Tibial nerve (tissue), 4 donors: ENCODE measurements around the gene CADPS. TPM values are rescaled to one million over a fixed set of nuclear protein-coding genes. Genes with fewer than 3 reads are reported as not detected.

Source experiments
- DNase-seq, 2 donors: peaks; one replicate each; pipeline ENCODE4 v3.0.0-alpha.2; 2019; ENCODE audit warnings: low spot score in 2 of 2
- H3K27ac ChIP-seq, 4 donors: fragments of 200-600 bp; sonication (generic) in 3 of 4; one replicate each; pipeline ENCODE4 v1.5.1; 2017 to 2019; ENCODE audit warnings: mild to moderate bottlenecking in 1 of 4
- H3K27me3 ChIP-seq, 2 donors: fragments of 200-600 bp; sonication (generic) in 1 of 2; one replicate each; pipeline versions ENCODE4 v1.5.1 to v1.6.0; 2017 to 2019
- H3K36me3 ChIP-seq, 3 donors: fragments of 200-600 bp; sonication (generic); one replicate each; pipeline ENCODE4 v1.5.1; 2018 to 2019
- H3K4me1 ChIP-seq, 4 donors: fragments of 200-600 bp; sonication (generic) in 3 of 4; one replicate each; pipeline ENCODE4 v1.5.1; 2017 to 2019
- H3K4me3 ChIP-seq, 4 donors: fragments of 200-600 bp; sonication (generic) in 3 of 4; one replicate each; pipeline ENCODE4 v1.5.1; 2017 to 2019; ENCODE audit warnings: mild to moderate bottlenecking in 1 of 4, moderate library complexity in 1 of 4
- H3K9me3 ChIP-seq, 4 donors: fragments of 200-600 bp; sonication (generic) in 3 of 4; one replicate each; pipeline ENCODE4 v1.5.1; 2017 to 2019
- EP300 ChIP-seq, 2 donors: sonication (generic); formaldehyde crosslinking; IDR thresholded peaks; one replicate each; pipeline ENCODE4 v1.6.1; 2017; ENCODE audit warnings: antibody characterized with exemption in 2 of 2, mild to moderate bottlenecking in 1 of 2
- POLR2A ChIP-seq, 2 donors: fragments of 450-650 bp; IDR thresholded peaks; one replicate each; pipeline ENCODE4 v1.6.1; 2017; ENCODE audit warnings: antibody characterized with exemption in 2 of 2, mild to moderate bottlenecking in 2 of 2, moderate library complexity in 2 of 2
- WGBS, 2 donors: methylation state at CpG; one replicate each; pipeline ENCODE4 v1.1.5; 2018; 5-methylcytosine and 5-hydroxymethylcytosine counted together
- total RNA-seq, 4 donors: library from RNA; depleted of rRNA; stranded (reverse); fragments of >200 nt; gene quantifications; one replicate each; pipeline ENCODE4 v1.1.0, GENCODE V29; 2016
- TF ChIP-seq, protein P1 (sequence below), 5 experiments: fragments of 200-600 bp in 3 of 5; fragments of 450-650 bp in 2 of 5; sonication (generic) in 3 of 5; IDR thresholded peaks; one replicate each; pipeline ENCODE4 v1.5.1; 2016 to 2019; ENCODE audit warnings: antibody characterized with exemption in 5 of 5, mild to moderate bottlenecking in 3 of 5, moderate library complexity in 2 of 5

Gene CADPS
- total RNA-seq, 4 donors from 2014 or later, result 16.2 to 16.7 TPM; not detected in 2

DNA sequence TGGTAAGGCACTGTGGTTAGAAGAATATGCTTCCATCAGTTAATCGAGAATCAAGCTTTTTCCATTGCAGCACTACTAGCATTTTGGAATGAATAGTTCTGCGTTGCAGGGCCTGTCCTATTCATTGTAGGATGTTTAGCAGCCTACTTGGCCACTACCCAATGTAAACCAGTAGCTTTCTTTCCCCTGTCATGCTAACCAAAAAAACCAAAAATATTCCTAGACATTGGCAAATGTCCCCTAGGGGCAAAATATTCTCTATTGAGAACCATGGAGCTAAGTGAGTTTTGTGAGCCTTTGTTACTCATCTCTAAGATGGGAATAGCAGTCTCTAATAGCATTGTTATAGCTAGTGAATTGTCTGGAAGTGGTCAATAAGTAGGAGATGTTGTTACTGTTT, 187.2 kb downstream of the CADPS start:
- TF ChIP-seq EP300 (IDR thresholded peaks at IDR 0.05), result no peak
- TF ChIP-seq, protein P1, sequence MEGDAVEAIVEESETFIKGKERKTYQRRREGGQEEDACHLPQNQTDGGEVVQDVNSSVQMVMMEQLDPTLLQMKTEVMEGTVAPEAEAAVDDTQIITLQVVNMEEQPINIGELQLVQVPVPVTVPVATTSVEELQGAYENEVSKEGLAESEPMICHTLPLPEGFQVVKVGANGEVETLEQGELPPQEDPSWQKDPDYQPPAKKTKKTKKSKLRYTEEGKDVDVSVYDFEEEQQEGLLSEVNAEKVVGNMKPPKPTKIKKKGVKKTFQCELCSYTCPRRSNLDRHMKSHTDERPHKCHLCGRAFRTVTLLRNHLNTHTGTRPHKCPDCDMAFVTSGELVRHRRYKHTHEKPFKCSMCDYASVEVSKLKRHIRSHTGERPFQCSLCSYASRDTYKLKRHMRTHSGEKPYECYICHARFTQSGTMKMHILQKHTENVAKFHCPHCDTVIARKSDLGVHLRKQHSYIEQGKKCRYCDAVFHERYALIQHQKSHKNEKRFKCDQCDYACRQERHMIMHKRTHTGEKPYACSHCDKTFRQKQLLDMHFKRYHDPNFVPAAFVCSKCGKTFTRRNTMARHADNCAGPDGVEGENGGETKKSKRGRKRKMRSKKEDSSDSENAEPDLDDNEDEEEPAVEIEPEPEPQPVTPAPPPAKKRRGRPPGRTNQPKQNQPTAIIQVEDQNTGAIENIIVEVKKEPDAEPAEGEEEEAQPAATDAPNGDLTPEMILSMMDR (IDR thresholded peaks at IDR 0.05), result no peak
- no peak for TF ChIP-seq POLR2A (IDR thresholded peaks at IDR 0.05)
- WGBS, 2 donors, result 55 to 65% methylated on average over 2 of the region's 2 CpGs

GRCh38 chr3:62686503-62687294, 188.5 kb downstream of the CADPS start:
- no peak overlapping the region for H3K27ac ChIP-seq
- WGBS, 2 donors, result 36 to 43% methylated on average over 4 of the region's 4 CpGs
- no peak for TF ChIP-seq POLR2A (IDR thresholded peaks at IDR 0.05)
- TF ChIP-seq, protein P1 (IDR thresholded peaks at IDR 0.05), result no peak
- no peak for TF ChIP-seq EP300 (IDR thresholded peaks at IDR 0.05)
- no peak overlapping the region for H3K4me3 ChIP-seq
- H3K9me3 ChIP-seq, result no peaks in the 10 kb centered on the region
- no peaks in the 10 kb centered on the region for H3K27me3 ChIP-seq
- no peak for DNase-seq
- H3K4me1 ChIP-seq, result no peaks in the 10 kb centered on the region
- H3K36me3 ChIP-seq, result no peaks in the 10 kb centered on the region

More for the DNA sequence above, 187.2 kb downstream of the CADPS start:
- Histone ChIP-seq H3K9me3 (no peaks in the 10 kb centered on the region), H3K27ac (no peak overlapping the region), H3K4me3 (no peak overlapping the region), H3K27me3 (no peaks in the 10 kb centered on the region), H3K4me1 (no peaks in the 10 kb centered on the region), H3K36me3 (no peaks in the 10 kb centered on the region)
- no peak for DNase-seq

DNA sequence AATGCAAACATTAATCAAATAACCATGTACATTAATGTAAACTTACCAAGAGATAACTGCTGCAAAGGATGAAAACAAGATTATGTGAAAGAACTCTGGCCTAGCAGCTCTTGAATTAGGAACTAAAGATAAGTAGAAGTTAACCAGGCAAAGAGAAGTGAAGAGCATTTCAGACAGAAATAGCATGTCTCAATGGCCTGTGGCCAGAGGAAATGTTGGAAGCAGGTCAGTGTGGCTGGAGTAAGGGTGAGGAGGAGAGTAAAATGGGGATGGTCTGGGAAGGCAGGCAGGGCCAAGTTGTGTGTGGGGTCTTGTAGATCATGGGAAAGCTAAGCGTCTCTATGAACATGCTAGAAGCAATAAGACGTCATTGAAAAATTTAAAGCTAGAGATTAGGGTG, 192.4 kb downstream of the CADPS start:
- H3K4me3 ChIP-seq, result no peak overlapping the region
- TF ChIP-seq POLR2A (IDR thresholded peaks at IDR 0.05) (no peak), EP300 (IDR thresholded peaks at IDR 0.05) (no peak)
- TF ChIP-seq, protein P1 (IDR thresholded peaks at IDR 0.05), result no peak
- 80 to 81% methylated on average over 2 of the region's 2 CpGs for WGBS, 2 donors

GRCh38 chr3:62679988-62680387, 195.2 kb downstream of the CADPS start:
- TF ChIP-seq EP300 (IDR thresholded peaks at IDR 0.05), result no peak
- no peak for TF ChIP-seq POLR2A (IDR thresholded peaks at IDR 0.05)
- TF ChIP-seq, protein P1 (IDR thresholded peaks at IDR 0.05), result no peak
- no peak overlapping the region for H3K27ac ChIP-seq
- no peak for DNase-seq
- H3K27me3 ChIP-seq, result no peaks in the 10 kb centered on the region
- no peak overlapping the region for H3K4me3 ChIP-seq
- WGBS, 2 donors, result 73 to 82% methylated on average over 3 of the region's 3 CpGs
- no peaks in the 10 kb centered on the region for H3K36me3 ChIP-seq
- no peaks in the 10 kb centered on the region for H3K9me3 ChIP-seq
- H3K4me1 ChIP-seq, result no peaks in the 10 kb centered on the region

More for the DNA sequence above, 192.4 kb downstream of the CADPS start:
- Histone ChIP-seq H3K27ac (no peak overlapping the region), H3K36me3 (no peaks in the 10 kb centered on the region), H3K9me3 (no peaks in the 10 kb centered on the region), H3K4me1 (no peaks in the 10 kb centered on the region), H3K27me3 (no peaks in the 10 kb centered on the region)
- DNase-seq, result no peak

DNA sequence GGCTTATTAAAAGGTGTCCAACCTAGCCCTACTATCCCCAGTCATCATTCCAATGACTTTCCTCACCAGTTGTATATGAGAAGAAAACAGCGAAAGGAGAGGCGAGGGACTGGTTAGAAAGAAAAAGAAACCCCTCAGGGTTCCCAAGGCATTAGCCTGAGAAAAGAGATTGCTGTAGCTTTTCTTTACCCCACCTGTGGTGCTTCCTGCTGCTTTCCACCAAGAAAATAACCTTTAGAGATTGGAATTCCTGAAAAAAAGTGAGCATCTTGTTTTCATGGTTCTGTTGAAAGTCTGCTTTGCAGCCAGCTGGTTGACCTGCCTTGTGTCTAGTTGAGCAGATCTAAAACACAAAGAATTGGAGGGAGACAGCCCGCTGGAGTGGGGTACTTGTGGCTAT, 196.4 kb downstream of the CADPS start:
- H3K36me3 ChIP-seq, result no peaks in the 10 kb centered on the region

More for the DNA sequence above, 196.4 kb downstream of the CADPS start:
- no peak overlapping the region for H3K4me3 ChIP-seq
- H3K27me3 ChIP-seq, result no peaks in the 10 kb centered on the region
- 52 to 65% methylated on average over 3 of the region's 3 CpGs for WGBS, 2 donors
- no peak for DNase-seq
- TF ChIP-seq EP300 (IDR thresholded peaks at IDR 0.05) (no peak), POLR2A (IDR thresholded peaks at IDR 0.05) (no peak)
- H3K9me3 ChIP-seq, result no peaks in the 10 kb centered on the region
- H3K4me1 ChIP-seq, result no peaks in the 10 kb centered on the region
- H3K27ac ChIP-seq, result no peak overlapping the region
